Ramos (cell line): Measurements from ENCODE around the gene SCFD1.
"Not testable (repeated sequence)": the region's sequence is repeated elsewhere in the genome, so short reads cannot be mapped to it uniquely, and the experiment has no call there.

Source experiments
- in situ Hi-C: fragments of 300-500 bp; cut with MboI; formaldehyde crosslinking; loops from one replicate; pipeline ENCODE4 v1.14.3; 2022; ENCODE audit warnings: low sequenced_read_pairs; ENCODE audit not compliant: unreplicated experiment

SCFD1 gene

DNA sequence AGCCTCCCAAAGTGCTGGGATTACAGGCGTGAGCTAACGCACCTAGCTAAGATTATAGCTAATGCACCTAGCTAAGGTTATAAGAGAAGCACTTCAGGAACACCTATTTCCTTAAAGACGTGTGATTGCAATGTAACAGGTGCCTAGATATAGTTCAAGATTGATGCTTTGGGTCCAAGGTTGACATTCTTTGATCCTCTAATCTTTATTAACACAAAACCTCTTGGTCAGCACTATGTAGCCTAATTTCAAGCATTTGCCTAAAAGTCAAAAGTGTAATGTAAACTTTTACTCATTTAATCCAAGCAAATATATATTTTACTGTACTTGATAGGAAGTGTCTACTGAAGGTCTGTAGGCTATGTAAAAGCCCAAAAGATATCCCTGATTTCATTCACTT, 36.5 kb downstream of the SCFD1 start:
- in situ Hi-C loops, result no loop called here

DNA sequence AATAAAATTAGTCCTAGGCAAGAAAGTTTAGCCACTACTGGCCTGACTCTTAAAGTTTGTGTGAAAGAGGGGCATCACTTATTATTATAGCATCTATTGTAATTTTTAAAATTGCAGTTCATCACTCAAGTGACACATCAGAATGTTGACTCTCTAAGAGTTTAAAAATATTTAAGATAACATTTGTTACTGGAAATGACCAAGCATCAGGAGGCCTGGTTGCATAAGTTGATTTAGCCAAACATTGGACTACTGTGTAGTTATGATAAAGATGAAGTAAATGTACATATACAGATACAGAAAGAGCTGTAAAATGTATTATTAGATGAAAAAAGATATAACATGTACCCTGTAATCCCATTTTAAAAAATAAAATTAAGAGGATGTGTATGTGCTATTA, 47.5 kb downstream of the SCFD1 start:
- in situ Hi-C loops, result no loop called here

DNA sequence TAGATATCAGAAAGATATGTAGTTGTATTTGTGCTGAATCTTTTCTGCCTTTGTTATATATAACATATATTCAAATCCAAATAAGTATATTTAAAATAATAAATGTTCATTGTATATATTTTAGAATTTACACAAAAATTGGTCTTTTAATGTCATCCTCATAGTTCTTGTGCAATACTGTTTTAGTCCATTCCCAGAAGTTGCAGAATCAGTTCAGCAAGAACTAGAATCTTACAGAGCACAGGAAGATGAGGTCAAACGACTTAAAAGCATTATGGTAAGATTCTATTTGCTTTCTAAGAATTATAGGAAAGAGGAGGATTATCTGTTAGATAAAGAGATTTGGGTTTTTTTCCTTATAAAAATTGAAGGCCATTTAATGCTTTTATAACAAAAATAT, 51.0 kb downstream of the SCFD1 start:
- in situ Hi-C loops, result no loop called here

DNA sequence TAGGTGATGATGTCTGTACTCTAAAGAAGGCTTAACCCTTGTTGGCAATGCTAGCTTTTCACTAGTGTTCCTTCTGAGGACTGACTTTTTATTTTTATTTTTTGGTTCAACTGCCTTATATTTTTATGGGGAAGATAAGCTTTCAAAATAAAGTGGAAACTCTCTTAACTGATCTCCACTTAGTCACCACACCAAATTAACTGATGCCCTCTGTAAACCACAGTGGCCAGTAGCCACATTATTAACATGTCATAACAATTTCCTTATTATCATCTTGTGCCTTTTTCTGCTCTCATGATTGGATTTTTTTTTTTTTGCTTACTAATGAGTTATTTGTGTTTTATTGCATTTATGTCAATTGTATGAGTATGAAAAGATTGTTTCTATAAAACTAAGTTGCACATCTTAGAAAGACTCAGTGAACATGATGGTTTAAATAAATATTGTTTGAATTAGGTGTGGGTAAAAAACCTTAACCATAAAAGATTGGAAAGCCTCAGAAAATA, 56.9 kb downstream of the SCFD1 start:
- in situ Hi-C loops, result no loop called here

DNA sequence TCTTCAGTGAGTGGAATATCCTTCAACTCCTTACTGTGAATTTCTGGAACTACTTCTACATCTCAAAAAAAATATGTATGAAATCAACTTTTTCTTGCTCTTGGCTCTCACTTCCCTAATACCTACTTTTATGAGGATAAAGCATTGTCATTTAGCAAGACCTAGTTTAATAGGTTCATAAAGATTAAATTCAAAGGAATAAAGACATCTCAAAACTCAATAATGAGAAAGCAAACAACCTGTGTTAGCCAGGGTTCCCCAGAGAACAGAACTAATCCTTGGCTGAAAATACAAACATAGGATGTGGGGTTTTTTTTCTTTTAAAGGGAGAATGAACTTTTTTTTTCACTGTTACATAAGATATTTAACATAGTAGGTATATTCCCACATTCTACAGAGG, 57.9 kb downstream of the SCFD1 start:
- in situ Hi-C loops, result no loop called here

DNA sequence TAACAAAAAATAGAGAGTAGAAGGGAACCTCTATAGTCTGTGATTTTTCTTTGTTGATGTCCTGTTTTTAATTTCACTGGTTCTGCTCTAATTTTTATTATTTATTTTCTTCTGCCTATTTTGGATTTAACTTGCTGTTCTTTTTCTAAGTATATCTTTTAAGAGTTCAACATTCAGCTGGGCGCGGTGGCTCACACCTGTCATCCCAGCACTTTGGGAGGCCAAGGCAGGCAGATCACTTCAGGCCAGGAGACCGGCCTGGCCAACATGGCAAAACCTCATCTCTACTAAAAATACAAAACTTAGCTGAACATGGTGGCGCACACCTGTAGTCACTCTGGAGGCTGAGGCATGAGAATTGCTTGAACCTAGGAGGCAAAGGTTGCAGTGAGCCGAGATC, 58.7 kb downstream of the SCFD1 start:
- in situ Hi-C loops, result not testable (repeated sequence)

DNA sequence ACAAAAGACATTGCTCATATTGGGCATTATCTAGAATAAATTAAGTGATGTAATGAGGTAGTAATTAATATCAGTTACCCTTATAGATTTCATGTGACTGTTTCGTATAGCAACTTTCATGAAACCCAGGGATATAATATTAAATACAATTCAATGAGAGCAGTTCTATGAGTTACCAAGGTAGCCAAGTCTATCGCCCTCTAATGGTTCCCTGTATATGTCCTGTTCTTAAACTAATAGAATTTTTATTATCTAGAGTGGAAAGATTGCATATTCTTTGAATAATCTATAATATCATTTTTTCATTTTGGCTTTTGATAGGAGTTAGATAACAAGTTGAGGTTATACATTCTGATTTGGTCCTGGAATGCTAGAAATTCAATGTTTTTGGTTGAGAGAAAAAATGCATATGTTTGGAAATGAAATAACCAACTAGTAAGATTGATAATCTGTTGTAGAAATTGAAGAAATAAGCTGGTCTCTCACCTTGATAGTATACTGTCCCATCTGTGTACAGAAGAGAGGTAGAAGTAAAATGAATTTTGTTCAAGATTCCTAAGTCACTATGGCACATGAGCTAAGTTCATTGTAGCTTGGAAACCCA, 59.7 kb downstream of the SCFD1 start:
- in situ Hi-C loops, result no loop called here

DNA sequence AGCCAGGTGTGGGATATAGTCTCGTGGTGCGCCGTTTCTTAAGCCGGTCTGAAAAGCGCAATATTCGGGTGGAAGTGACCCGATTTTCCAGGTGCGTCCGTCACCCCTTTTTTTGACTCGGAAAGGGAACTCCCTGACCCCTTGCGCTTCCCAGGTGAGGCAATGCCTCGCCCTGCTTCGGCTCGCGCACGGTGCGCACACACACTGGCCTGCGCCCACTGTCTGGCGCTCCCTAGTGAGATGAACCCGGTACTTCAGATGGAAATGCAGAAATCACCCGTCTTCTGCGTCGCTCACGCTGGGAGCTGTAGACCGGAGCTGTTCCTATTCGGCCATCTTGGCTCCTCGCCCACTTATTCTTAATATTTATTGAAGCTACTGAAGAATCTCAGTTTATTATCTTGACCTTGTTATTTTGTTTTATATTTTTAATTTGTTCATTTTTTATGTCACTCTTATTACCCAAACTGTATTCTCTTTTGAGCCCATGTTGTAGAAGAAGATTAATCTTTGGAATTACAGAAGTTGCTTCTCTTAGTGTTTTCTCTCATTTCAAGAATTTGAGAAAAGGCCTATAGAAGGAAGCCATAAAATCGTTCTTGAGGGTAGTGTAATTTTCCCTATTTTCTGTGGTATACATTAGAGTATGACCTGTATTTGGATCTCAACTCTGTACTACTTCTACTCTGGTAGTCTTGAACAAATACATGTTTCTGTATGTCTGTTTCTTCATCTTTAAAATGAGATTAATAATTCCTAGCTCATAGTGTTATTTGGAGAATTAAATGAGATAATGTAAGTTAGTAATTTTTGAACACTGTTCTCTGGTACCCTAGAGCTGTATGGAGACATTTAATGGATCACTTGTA, 68.6 kb downstream of the SCFD1 start:
- in situ Hi-C loops, result not testable (repeated sequence)

DNA sequence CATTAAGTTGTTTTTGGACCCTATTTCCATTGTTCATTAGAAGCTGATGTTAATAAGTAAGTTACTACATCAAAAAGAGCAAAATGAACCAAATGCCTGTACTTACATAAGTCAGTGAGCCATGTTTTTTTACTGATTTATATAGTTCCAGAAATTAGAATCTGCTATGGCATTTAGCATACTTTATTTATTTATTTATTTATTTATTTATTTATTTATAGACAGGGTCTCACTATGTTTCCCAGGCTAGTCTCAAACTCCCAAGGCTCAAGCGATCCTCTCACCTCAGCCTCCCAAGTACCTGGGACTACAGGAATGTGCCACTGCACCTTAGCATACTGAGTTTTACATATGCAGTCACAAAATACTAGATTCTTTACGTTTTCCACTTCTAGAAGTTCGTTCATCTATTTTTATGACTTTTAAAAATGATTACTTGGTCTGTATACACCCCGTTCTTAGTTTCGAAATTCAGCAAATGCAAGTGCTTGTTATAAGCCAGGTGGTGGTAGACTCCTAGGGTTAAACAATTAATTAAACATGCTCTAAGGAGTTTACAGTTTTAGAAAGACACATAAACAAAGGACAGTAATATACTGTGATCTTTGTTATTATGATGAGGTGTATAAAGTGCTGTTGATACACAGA, 69.8 kb downstream of the SCFD1 start:
- in situ Hi-C loops, result no loop called here

DNA sequence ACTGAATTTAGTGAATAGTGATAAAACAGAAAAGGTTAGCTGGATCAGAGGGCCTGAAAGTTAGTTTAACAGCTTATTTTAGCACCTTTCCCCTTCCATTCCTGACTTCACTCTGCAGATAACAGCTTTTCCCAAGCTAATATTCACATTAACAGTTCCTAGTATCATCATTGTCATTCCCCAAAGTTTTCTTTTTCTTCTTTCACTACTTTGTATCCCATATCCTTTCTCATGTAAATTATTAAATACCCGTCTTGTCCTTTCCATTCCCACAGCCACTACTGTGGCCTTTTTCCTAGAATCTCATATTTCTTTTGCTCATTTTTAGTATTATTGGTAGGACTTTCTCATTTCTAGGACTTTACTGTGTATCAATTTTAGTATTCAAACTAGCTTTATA, 70.5 kb downstream of the SCFD1 start:
- in situ Hi-C loops, result no loop called here

DNA sequence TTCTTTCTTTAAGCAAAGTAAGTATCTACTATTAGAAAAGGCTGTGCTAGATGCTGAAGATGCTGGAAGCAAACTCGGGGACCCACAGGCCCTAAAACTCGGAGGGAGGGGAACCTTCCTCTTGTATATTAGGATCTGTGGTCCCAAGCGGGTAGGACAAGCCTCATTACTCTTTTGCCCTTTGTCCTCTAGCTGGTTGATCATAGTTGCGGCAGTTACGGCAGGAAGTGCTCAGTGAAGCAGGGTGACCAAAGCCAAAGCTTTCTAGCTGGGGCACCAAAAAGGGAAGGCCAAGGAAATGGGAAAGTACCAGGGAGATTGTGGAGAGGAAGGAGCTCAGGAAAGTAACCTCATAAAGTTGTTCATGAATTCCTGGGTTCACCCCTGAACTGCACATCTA, 76.3 kb downstream of the SCFD1 start:
- in situ Hi-C loops, result no loop called here

DNA sequence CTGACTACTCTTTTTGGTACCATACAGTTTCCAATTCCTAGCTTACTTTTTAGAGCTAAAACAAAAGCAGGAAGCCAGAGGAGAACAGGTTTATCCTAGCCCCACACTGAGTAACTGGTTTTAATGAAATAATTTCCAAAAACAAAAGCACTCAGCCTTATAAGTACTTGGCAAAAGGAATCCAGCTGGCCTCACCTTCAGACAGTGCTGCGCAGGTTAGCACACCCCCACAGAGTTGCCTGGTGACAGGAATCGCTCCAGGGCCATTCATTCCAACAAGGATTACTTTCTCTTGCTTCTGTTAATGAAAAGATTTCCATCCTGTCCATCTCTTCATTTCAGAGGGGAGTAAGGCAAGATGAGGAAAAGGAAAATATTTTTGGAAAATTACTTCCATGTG, 84.6 kb downstream of the SCFD1 start:
- in situ Hi-C loops, result no loop called here

DNA sequence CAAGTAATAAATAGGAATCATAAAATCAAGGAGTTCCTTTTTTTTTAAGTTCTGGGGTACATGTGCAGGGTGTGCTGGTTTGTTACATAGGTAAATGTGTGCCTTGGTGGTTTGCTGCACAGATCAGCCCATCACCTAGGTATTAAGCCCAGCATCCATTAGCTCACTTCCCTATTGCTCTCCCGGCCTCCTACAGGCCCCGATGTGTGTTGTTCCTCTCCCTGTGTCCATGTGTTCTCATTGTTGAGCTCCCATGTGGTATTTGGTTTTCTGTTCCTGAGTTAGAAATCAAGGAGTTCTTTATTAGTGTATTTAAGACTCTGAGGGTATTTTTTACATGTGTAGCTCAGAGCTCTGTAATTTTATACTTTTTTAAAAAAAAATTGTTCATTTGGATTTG, 86.0 kb downstream of the SCFD1 start:
- in situ Hi-C loops, result no loop called here

DNA sequence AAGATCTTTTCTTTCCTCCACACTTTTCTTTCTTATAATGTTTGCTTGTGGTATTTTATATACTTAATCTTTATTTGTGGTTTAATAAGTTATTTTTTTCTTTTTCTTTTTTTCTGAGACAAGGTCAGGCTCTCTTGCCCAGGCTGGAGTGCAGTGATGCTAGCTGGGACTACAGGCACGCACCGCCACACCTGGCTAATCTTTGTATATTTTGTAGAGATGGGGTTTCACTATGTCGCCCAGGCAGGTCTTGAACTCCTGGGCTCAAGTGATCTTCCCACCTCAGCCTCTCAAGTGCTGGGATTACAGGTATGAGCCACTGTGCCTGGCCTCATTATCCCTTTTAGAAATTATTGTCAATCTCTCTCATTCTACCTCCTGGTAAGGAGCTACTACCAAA, 87.1 kb downstream of the SCFD1 start:
- in situ Hi-C loops, result no loop called here

DNA sequence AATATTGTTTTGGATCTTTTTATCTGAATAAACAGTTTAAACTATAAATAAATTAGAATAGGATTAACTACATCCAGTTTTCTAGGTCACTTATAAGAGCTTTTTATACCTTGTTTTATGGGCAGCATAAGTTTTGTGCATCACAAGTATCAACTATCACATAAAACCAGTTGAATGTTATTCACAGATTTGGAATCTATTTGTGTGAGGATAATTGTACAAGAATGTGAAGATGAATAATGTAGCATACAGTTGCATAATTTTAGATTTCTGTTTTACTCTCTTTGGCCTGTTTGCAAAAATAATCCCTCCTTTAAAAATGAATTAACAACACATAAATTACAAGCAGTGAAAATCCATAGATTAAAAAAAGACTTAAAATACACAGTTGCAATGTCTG, 88.8 kb downstream of the SCFD1 start:
- in situ Hi-C loops, result no loop called here

DNA sequence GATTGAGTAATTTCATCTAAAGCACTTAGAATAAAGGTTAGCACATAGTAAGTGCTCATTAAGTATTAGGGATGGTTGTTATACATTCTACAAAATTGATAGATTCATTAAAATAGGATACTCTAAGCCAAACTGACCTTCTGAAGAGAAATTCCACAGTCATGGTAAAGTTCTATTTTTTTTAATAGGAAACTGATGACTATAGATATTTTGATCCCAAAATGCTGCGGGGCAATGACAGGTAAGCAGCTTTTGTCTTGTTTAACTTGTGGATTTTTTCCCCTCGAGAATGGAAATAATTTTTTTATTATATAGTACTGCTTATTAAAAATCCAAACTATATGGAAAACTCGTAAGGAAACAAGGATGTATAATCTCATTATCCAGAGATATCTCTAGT, 97.0 kb downstream of the SCFD1 start:
- in situ Hi-C loops, result no loop called here

DNA sequence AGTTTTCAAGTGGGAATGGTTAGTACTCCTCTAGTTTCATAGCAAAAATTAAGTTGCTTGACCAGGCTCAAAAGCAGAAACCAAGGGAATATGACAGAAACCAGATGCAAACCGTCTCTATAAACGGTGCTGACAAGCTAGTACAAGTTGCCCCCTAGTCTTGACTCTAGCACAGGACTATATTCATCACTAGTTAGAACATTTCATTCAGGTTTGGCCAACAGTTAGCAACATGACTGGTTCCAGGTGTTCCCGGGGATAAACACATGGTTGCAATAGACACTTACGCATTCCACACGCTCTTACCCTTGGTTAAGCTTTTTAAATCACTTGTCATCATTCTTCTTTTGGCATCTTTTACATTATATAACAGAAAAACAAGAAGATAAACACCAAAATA, 103.6 kb downstream of the SCFD1 start:
- in situ Hi-C loops, result no loop called here

DNA sequence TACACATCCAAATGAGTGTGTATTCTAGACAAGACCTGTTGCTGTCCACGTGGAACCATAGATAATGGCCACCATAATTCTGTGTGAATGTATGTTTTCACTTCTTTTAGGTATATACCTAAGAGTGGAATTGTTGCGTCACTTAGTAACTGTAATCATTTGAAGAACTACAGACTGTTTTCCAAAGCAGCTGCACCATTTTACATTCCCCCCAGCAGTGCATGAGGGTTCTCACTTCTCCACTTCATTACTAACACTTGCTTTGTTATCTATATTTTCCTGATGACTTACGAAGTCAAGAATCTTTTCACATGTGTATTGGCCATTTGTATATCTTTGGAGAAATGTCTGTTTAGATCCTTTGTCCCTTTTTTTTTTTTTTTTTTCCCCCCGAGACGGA, 106.4 kb downstream of the SCFD1 start:
- in situ Hi-C loops, result no loop called here

DNA sequence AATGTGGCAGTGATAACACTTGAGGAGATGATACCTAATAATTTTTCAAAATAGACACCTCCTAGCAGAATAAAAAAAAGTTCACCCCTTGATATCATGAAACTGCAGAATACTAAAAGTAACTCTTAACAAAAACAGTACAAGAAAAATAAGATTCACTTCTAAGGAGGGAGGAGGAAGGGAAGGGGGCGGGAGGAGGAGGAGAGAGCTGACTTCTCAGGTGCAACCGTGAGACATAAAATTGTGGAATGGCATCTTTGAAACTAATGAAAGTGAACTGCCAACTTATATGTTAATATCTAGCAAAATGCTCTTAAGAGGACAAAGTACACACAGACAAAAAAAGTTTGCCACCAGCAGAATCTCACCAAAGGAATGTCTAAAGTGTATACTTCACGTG, 115.8 kb downstream of the SCFD1 start:
- in situ Hi-C loops, result no loop called here

DNA sequence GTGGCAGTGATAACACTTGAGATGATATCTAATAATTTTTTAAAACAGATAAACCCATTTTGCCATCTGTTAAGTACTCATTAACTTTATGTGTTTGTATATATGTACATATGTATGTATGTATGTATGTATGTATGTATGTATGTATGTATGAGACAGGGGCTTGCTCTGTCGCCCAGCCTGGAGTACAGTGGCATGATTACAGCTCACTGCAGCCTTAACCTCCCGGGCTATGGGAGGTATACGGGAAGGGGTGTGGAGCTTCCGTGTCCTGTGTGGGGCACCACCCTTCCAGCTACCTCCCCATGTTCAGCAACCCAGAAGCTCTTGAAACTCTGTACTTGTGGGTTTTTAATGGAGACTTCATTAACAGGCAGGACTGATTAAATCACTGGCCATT, 116.9 kb downstream of the SCFD1 start:
- in situ Hi-C loops, result no loop called here

DNA sequence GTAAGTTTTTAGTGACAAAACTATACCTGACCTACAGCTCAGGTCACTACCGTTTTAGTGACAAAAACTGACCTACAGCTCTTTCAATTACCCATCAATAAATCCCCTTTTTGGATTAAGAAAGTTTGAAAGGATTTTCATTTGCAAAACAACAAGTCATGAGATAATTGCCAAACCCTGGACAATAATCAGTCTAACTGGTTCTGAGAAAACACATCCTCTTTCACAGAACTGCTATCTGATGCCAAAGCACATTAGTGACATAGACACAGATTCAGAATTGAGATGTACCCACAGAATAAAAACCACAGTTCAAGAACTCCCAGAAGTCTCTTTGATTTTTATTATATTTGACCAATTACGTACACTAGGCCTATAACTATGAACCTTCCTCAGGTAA, 126.2 kb downstream of the SCFD1 start:
- in situ Hi-C loops, result no loop called here
